Measurements from ENCODE around the gene PSMD10.
A peak's percentile ranks its signal among the peaks of the same experiment; 100 is the strongest.

The PSMD10 gene

DNA sequence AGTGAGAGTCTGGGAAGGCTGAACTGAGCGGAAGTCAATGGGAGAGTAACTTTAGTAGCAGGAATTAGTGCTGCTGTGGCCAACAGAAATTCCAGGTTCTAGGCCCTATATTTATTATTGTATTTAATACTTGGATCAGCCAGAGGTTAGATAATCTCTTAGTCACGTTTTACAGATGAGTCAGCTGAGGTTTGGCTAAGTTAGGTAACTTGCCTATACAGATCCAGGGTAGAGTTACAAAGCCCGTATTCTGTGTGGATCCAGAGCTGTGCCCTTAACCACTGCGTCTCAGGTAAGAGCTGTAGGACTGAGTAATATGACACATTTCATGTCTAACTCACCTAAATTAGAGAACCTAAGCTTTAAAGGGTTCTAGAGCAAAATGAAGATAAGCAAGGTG lies 20.5 kb downstream of the PSMD10 start:
- FAIRE-seq (peak; percentile 73), DNase-seq (ENCODE audit: insufficient read length) (no peak)
- TF ChIP-seq POLR2AphosphoS5 (IDR thresholded peaks at IDR 0.05; ENCODE audit: low read depth, low read length): no peak
- no peak for TF ChIP-seq TAF1 (IDR thresholded peaks at IDR 0.05; ENCODE audit: borderline replicate concordance, low read depth, low read length)
- no peak for TF ChIP-seq POLR2A (IDR thresholded peaks at IDR 0.05; ENCODE audit: low read depth, low read length)

DNA sequence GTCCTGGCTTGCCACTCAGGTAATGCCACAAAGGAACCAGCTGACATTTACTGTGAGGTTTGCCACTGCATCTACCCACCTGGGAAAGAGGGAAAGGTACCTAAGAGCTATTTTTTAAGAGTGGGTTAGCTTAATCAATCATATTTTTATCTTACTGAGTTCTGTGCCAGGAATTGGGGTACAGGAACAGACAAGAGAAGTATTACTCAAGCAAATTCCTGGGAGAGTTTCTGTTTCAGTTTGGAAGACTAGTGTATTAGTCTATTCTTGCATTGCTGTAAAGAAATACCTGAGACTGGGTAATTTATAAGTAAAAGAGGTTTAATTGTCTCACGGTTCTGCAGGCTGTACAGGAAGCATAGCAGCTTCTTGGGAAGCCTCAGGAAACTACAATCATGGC lies 23.2 kb downstream of the PSMD10 start:
- DNase-seq (ENCODE audit: insufficient read length) (no peak), FAIRE-seq (no peak)
- TF ChIP-seq POLR2AphosphoS5 (IDR thresholded peaks at IDR 0.05; ENCODE audit: low read depth, low read length) (no peak), POLR2A (IDR thresholded peaks at IDR 0.05; ENCODE audit: low read depth, low read length) (no peak), TAF1 (IDR thresholded peaks at IDR 0.05; ENCODE audit: borderline replicate concordance, low read depth, low read length) (no peak)

DNA sequence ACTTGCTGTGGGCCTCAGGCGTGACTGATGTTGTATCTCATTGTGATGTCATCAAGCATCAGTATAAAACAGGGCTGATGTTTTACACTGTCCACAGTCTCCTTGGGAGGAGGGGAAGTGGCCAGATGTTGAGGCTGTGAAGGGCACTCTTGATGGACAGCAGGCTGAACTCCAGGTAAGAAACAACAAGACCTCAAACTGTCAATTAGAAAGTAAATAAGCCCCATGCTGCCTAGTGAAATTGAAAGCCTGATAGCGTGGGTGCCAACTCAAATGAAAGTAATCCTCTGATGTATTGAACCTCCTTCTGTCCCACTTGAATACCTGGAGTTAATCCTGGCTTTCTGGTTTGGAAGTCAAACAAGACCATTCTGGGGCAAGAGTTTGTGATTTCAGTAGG lies 26.7 kb downstream of the PSMD10 start:
- no peak for FAIRE-seq
- TF ChIP-seq POLR2A (IDR thresholded peaks at IDR 0.05; ENCODE audit: low read depth, low read length) (no peak), TAF1 (IDR thresholded peaks at IDR 0.05; ENCODE audit: borderline replicate concordance, low read depth, low read length) (no peak)
- DNase-seq (ENCODE audit: insufficient read length): no peak

DNA sequence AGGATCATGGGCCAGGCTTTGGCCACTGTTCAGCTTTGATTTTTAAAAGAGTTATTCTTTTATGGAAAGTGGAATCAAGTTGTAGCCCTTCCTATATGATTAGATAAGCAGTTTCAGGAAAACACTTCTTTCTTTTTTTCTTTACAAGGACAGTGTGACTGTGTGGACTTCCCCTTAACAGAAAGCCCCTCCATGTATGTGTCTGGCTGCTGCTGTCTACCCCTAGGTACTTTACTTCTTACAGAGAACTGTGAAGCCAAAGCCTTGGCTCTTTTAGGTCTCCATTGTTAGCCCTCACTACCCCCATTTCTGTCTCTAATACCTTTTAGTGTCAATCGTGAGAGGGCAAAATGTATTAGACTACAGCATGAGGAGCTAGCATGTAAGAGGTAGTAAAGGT lies 27.3 kb downstream of the PSMD10 start:
- no peak for FAIRE-seq

DNA sequence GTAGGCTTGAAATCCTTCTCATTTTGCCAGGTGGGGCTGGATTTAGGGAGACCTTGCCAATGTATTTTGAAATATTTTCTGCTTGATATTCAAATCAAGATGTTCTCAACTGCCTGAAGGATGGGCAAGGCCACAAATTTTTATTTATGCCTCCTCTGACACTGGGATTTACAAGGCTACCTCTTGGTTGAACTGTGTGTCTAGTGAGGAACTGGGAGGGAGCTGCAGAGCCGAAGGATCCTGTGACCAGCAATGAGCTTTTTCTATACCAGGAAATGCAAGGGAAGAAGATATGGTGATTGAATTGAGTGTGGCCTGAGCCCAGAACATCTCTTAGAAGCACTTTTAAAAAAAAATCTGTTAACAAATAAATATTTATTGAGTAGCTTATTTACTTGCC lies 31.5 kb downstream of the PSMD10 start:
- DNase-seq (ENCODE audit: insufficient read length) (no peak), FAIRE-seq (no peak)
- TF ChIP-seq TAF1 (IDR thresholded peaks at IDR 0.05; ENCODE audit: borderline replicate concordance, low read depth, low read length) (no peak), POLR2AphosphoS5 (IDR thresholded peaks at IDR 0.05; ENCODE audit: low read depth, low read length) (no peak), POLR2A (IDR thresholded peaks at IDR 0.05; ENCODE audit: low read depth, low read length) (no peak)

More for the DNA sequence above, 27.3 kb downstream of the PSMD10 start:
- TF ChIP-seq POLR2AphosphoS5 (IDR thresholded peaks at IDR 0.05; ENCODE audit: low read depth, low read length): no peak
- TF ChIP-seq POLR2A (IDR thresholded peaks at IDR 0.05; ENCODE audit: low read depth, low read length): no peak
- no peak for TF ChIP-seq TAF1 (IDR thresholded peaks at IDR 0.05; ENCODE audit: borderline replicate concordance, low read depth, low read length)
- no peak for DNase-seq (ENCODE audit: insufficient read length)

DNA sequence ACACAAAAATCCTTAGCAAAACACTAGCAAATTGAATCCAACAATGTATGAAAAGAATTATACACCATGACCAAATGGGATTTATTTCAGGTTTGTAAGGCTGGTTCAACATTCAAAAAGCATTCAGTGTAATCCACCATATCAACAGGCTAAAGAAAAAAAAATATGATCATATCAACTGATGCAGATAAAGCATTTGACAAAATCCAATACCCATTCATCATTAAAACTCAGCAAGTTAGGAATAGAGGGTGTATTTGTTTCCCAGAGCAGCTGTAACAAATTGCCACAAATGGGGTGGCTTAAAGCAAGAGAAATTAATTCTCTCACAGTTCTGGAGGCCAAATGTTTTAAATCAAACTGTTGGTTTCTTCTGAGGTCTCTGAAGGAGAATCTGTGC lies 35.8 kb downstream of the PSMD10 start:
- FAIRE-seq (no peak), DNase-seq (ENCODE audit: insufficient read length) (no peak)
- TF ChIP-seq POLR2A (IDR thresholded peaks at IDR 0.05; ENCODE audit: low read depth, low read length) (no peak), TAF1 (IDR thresholded peaks at IDR 0.05; ENCODE audit: borderline replicate concordance, low read depth, low read length) (no peak), POLR2AphosphoS5 (IDR thresholded peaks at IDR 0.05; ENCODE audit: low read depth, low read length) (no peak)

DNA sequence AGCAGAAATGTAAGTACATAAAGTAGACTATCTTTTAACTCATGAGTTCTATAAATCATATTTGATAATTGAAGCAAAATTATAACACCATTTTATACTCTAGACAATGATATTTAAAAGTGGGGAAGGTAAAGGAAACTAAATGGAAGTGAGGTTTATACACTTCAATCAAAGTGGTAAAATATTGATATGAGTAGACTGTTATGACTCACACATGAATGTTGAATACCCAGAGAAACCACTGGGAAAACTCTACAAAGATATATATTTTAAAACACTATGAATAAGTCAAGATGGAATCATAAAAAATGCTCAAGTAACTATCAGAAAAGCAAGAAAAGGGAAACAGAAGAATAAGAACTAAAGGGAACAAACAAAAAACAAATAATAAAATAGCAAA lies 38.1 kb downstream of the PSMD10 start:
- no peak for TF ChIP-seq POLR2A (IDR thresholded peaks at IDR 0.05; ENCODE audit: low read depth, low read length)
- DNase-seq (ENCODE audit: insufficient read length) (no peak), FAIRE-seq (no peak)

DNA sequence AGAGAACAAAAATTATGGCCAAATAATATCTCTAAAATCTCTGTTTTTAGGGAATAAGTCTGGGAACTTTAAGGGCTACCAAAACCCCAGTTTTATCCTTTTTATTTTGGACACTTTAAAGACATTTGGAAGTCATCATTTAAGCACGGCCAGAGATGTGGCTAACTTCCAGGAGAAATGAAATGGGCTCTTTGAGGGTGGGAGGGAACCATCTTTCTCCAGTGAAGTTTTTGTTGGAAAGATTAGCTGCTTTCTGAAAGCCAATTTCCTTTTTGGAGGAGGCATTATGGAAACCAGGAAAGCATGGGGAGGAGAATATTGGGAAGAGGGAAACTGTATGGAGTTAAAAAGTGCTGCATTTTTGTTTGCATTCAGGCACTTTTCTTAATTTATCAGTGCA lies 41.7 kb downstream of the PSMD10 start:
- TF ChIP-seq POLR2A (IDR thresholded peaks at IDR 0.05; ENCODE audit: low read depth, low read length): no peak
- TF ChIP-seq POLR2AphosphoS5 (IDR thresholded peaks at IDR 0.05; ENCODE audit: low read depth, low read length): no peak
- no peak for TF ChIP-seq TAF1 (IDR thresholded peaks at IDR 0.05; ENCODE audit: borderline replicate concordance, low read depth, low read length)
- FAIRE-seq: no peak
- DNase-seq (ENCODE audit: insufficient read length): no peak

DNA sequence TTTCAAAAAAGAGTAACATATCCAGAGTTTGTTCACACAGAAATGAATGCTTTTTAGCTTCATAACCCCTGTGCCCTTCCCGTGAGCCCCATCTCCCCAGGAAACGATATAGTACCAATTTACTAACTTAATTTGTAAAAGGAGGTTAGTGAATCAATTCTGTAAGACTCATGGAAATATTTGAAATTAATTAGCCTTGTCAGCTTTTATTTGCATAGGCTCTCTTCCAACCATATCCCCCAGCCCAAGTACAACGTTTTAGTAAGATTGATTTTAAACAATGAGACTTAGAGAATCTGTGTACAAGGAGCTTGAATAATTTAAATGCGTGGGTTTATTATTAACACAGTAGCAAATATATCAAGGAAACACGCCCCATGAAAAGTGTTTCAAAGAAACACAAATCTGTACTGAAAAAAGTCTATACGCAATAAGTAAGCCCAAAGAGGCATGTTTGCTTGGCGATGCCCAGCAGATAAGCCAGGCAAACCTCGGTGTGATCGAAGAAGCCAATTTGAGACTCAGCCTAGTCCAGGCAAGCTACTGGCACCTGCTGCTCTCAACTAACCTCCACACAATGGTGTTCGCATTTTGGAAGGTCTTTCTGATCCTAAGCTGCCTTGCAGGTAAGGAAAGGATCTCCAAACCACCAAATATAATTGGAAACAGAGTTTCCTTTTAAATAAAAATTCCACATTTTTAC lies 46.6 kb downstream of the PSMD10 start, which contains the start of gene VSIG1:
VSIG1 (plus strand) TSS at position 512 of the 703 bp plus-strand sequence; CDS start at position 578, 66 bp downstream.
- DNase-seq (ENCODE audit: insufficient read length) (no peak), FAIRE-seq (no peak)
- no peak for TF ChIP-seq POLR2A (IDR thresholded peaks at IDR 0.05; ENCODE audit: low read depth, low read length)
- no peak for TF ChIP-seq TAF1 (IDR thresholded peaks at IDR 0.05; ENCODE audit: borderline replicate concordance, low read depth, low read length)
- TF ChIP-seq POLR2AphosphoS5 (IDR thresholded peaks at IDR 0.05; ENCODE audit: low read depth, low read length): no peak

DNA sequence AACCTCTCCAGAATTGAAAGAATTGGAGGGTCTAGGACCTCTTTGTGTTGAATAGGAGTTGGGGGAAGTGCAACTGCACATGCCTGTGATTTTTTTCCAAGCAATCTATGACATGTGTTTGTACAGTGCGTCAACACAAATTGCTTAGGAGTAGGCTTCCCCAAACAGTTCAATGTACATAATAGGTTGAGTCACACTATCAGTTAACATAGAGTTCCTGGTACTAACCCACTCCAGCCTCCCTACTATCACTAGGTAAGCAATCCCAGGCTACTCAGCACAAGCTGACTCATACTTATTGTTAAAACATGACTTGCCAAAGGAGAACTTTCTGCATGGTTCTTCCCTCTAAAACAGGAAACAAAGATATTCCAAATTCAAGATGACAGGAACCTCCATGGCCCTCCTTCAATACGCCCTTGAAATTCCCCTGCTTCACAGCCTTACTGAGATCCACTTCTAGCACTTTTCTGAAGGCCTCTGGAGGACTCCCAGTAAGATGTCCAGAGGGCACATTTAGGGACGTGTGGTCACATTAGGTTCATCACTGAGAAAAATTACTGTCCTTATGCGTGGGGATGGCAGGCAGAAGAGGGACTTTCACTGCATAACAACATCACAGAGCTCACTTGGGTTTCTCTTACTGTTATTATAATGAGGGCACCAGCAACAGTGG lies 54.9 kb downstream of the PSMD10 start:
- DNase-seq (ENCODE audit: insufficient read length) (no peak), FAIRE-seq (no peak)
- no peak for TF ChIP-seq POLR2AphosphoS5 (IDR thresholded peaks at IDR 0.05; ENCODE audit: low read depth, low read length)
- no peak for TF ChIP-seq TAF1 (IDR thresholded peaks at IDR 0.05; ENCODE audit: borderline replicate concordance, low read depth, low read length)
- no peak for TF ChIP-seq POLR2A (IDR thresholded peaks at IDR 0.05; ENCODE audit: low read depth, low read length)

DNA sequence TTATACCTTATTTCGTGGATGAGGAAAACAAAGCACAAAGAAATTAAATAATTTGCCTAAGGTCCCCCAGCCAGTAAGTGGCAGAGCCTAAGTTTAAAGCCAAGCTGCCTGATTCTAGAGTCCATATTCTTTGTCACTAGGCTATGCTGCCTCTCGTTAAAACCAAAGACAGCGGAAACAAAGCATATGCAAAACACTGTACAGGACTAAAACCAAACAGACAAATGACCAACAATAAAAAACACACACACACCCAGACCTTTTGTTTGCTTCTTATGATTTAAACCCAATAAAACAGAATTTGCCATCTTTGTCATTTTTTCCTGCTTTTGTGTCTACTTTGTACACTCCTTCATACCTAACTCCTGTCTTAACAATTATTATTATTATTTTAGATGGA lies 56.6 kb downstream of the PSMD10 start:
- no peak for TF ChIP-seq TAF1 (IDR thresholded peaks at IDR 0.05; ENCODE audit: borderline replicate concordance, low read depth, low read length)
- no peak for TF ChIP-seq POLR2AphosphoS5 (IDR thresholded peaks at IDR 0.05; ENCODE audit: low read depth, low read length)
- no peak for TF ChIP-seq POLR2A (IDR thresholded peaks at IDR 0.05; ENCODE audit: low read depth, low read length)
- FAIRE-seq (no peak), DNase-seq (ENCODE audit: insufficient read length) (no peak)

Measured in GM12892 (cell line).